Stimulated activated CD8-positive, alpha-beta memory T cell treated with anti-CD3 and anti-CD28 coated beads, Interleukin-12 subunit alpha, Interleukin-12 subunit beta, amount 100 ng/mL, for 24 hours (primary cell): ENCODE results near the gene ADGRG4.

Experiments
- DNase-seq: peaks from one replicate; pipeline ENCODE4 v3.0.0-alpha.2; 2020; ENCODE audit errors: extremely low read depth

The ADGRG4 gene

DNA sequence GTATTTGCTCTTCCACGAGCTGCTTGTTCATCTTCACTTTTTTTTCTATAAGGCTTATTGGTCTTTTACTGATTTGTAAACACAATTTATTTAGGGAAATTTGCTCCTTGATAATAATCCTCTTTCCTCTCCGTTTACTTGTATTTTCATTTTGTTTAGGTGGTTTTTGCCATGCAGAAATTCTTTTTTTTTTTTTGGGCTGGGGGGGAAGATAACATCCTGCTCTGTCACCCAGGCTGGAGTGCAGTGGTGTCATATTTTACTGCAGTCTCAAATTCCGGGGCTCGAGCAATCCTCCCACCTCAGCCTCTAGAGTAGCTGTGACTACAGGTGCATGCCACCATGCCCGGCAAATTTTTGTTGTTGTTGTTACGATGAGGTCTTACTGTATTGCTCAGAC is 155.4 kb downstream of the ADGRG4 start:
- no peak for DNase-seq

GRCh38 chrX:136457303-136457917 is 156.6 kb downstream of the ADGRG4 start:
- no peak for DNase-seq

DNA sequence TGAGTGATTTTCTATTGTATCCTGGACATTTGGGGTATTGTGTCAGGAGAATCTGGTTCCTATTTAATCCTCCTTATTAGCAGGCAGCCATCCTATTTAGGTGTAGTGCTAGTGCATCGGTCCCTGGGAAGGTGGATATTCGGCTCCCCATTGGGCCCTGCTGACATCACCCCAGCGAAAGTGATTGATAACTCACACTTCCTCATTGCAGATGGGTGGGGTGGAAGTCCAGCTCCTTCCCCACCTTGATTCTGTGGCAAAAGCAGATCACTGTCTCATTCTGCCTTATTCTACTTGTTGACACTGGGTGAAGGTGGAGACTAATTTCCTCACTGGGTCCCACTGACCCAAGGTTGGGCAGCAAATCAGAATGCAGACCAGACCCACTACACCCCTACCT is 163.8 kb downstream of the ADGRG4 start:
- no peak for DNase-seq
